HK-2 (cell line): ENCODE results near the gene DCLK1.

Experiments used
- DNase-seq: peaks from one replicate; pipeline ENCODE4 v3.0.0-alpha.2; 2018; ENCODE audit not compliant: unreplicated experiment

Gene DCLK1

DNA sequence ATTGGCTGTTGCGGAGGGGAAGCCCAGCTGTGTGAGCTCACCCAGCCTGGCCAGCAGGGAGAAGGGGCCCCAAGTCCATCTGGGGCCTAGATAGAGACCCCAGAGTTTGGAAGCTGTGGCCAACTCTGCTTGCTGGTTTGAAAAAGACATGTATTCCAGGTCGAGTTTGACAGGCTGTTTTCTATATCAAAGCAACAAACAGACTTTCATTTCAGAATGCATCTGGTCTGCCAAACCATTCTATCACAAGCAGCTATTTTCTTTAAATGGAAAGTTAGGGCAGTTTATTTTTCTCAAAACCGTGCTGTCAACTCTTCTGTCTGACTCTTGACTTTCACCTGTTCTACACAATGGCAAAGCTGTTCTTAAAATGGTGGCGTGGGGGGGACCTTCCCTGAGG lies 185.8 kb downstream of the DCLK1 start:
- DNase-seq = no peak

DNA sequence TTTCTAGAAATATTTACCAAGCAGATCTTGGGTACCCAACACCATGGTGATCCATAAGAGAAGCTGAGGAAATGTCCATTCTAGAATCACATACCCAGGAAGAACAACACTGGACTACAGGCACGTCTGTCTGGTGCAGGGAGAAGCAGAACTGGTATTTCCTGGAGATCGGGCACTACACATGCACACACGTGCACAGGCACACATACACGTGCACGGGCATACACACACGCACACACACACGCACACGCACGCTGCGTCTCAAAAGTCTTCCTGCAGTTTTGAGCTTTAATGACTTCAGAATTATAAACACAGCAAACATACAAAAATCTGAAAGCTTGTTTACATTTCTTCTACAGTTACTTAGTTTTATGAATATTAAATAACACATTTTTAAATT lies 189.8 kb downstream of the DCLK1 start:
- no peak for DNase-seq

DNA sequence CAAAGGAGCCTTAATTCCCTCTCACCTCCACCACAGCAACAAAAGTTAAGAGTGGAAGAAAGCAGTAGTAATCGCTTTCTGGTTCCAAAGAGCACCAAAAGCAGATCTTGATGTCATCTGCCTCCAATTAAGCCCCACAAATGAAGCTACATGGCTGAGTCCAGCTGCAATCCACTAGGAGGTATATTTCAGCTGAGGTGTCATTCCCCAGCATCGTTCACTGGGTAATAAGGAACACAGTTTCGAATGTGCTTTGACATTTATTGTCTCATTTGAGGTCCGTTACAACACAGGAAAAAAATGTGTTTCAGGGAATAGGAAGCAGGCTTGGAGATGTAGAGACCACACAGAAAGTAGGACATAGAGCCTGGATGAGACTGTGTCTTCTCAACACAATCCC lies 190.4 kb downstream of the DCLK1 start:
- no peak for DNase-seq

DNA sequence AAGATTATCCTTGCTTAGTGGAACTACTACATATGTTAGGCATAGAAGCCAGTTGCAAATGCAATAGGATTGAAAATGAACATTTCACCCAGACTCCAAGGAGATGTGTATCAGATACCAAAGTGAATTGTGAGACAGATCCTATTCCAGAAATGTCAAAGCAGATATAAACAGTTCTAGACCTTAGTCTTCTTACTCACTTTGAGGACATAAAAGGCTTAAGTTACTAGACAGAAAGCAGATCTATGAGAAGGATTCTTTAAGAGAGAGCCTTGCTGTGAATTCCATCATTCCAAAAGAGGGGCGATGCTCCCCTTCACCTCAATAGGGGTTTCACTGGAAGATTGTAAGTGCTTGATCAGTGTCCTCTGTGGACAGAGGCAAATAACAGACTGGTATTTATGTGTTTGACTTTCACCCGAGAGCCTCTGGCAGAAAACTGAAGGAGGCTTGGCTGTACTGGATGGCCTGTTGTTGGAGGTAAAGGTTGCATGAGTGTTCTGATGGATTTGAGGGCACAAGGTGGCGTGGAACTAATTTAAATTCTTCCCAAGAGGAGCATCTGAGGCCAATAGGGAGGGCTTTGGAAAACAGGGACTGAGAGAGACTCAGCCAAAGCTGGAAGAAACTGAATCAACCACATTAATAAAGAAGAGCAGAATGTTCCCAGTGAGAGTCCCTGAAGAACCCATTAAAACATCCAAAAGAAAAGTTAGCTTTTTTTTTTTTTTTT lies 194.8 kb downstream of the DCLK1 start:
- no peak for DNase-seq

DNA sequence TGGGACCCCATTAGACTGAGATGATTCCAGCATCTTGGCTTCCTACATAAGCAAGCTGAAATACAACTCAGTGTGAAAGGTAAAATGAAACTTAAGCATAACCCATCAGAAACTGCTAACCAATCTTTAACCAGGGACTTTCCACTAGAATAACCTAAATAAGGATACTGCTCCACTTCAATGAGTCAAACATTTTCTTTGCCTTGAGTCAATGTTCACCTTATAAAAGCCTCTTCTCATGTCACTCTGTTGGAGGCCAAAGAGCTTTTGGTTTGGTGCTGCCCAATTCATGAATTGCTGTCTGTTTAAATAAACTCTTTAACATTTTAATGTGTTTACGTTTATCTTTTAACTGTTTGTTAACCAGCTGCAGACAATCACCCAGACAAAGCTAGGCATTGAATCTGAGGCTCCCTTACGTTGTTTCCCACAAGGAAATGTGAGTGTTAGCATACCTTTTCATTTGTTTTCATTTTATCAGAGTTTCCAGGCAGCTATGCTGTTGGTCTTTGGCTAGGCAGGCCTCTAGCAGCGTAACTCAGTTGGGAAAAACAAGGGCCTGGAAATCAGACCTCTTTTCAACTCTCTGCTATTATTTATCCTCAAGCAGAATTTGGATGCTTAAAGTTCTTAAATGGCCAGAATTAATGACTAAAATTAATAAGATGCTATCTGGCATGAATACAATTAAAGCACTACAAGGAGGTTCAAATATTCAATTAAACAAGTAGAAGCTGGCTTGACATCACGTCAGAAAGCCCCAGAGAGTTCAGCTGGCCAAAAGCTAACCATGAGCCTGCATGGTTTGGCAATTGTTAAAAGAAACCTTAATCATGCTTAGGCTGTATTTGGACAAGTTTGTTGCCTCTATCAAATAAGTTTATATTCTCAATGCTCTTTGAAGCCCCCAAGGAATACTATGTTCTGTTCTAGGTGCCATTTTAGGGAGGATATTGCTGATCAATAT lies 200.2 kb downstream of the DCLK1 start:
- no peak for DNase-seq

DNA sequence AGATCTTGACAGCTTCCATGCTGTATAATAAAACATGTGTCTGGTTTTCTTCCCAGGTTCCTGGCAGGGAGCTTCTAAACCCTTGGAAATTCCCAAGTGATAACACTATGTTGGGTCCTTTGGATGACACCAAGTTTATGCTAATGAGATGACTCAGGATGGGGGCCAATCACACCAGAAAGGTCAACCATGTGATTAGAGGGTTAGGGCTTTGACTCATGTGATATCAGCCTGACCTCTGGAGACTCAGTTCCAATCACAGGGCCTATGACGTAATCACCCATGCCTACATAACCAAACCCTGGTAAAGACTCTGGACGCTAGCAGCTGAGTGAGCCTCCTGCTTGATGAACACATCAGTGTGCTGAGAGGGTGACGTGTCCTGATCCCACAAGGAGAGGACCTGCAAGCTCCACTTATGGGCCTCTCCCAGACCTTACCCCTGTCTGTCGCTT lies 203.6 kb downstream of the DCLK1 start:
- DNase-seq = peak; percentile 72

DNA sequence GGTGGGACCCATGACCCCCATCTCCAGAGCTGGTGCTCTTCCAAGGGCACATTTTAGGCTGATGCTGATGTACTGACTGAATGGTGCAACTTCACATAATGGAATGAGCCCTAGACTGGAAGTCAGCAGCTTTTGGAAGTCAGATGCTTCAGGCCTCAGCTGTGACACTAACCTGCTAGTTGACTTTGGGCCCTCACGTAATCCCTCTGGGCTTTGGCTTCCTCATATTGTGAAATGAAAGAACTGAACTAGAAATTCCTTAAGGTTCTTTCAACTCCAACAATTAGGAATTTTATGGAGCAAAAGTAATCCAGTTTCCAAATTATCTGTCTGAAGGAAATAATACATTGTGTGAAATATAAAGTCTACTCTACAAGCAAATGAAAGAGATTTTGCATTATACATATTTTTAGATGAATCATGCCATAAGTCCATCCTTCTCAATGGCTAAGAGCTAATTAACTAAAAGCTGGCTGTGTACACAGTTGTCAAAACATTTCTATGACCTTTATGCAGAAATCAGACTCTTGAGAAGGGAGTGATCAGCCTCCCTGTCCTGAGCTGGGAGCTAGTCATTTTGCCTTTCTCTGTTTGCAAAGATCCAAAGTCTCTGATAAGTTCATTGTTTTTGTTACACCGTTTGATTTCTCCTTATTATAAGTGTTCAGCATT lies 204.2 kb downstream of the DCLK1 start:
- DNase-seq = no peak

DNA sequence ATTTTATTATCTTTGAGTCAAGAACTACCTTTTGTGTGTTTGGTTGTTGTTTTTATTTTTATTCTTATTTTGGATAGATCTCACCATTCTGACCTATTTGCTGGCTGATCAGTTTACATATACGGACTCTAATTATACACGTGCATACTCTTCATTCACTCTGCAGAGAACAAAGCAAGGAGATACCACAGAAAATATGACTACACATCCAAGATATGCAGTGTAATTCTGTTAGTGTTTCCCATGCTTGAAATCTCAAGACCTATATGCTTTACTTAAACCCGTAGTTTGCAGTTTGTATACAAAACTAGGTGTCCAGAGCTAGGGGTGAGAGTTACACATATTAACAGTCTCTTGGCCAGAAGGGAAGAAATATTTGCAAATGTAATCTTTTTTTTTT lies 205.5 kb downstream of the DCLK1 start:
- DNase-seq = no peak

DNA sequence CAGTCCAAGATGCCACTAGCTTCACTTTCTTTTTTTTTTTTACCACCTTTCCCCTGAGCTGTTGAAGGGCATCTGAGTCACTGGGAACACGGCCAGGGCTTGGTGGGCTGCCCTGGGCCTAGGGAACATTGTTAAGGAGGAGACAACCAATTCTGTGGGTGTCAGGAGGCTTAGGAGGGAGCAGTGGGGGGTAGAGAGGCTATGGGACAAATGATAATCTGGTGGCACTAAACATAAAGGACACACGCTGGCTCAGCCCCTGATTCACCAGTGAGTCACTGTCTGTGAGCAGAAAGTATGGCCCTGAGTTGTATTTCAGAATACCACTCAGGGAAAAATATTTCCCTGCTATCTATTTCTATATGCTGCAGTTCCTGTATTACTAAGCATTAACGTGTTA lies 207.8 kb downstream of the DCLK1 start:
- DNase-seq = peak; percentile 66

DNA sequence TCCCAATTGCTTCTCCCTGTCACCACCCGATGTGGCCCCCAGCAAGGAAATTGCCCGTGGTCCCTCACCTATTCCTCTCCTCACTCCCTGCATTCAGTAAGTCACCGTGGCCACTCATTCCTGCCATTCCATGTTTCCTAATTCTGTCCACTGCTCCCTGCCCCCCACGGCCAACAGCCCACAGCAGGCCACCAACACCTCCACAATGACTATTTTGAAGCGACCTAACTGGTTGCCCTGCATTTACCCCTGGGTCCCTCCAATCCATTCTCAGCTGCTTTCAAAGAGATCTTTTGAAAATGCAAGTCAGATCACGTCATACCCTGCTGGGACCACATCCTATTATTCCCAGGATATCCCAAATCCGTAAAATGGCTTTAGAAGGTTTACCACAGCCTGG lies 210.4 kb downstream of the DCLK1 start:
- no peak for DNase-seq

DNA sequence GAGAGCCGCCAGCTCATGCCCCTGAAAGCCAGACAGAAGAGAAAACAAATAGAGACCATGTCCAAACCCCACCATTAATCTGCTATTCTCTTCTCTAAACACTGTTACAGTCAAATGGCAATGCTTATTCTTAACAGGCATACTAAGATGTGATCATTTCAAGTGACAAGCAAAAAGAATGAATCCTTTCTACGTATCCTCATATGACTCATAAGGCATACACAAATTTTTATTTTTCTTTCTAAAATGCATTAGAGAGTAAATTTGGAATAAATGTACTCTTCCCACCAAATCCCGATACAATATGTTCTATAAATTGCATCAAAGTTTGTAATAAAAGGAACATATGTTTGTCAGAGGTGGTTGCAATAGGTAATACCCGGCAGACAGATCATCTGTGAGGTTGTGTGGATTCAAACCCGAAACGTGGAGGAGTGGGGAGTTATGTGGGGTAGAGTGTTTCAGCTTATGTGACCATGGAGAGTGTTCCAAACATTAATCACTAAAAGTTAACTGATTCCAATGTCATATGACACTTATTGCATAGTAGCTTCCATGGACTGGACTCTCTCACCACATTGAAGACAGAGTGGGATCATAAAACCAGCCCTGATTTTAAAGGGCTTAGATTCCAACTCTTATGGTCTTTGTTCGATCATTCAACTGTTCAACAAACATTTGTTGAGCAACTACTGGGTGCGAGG lies 213.1 kb downstream of the DCLK1 start:
- DNase-seq = no peak

DNA sequence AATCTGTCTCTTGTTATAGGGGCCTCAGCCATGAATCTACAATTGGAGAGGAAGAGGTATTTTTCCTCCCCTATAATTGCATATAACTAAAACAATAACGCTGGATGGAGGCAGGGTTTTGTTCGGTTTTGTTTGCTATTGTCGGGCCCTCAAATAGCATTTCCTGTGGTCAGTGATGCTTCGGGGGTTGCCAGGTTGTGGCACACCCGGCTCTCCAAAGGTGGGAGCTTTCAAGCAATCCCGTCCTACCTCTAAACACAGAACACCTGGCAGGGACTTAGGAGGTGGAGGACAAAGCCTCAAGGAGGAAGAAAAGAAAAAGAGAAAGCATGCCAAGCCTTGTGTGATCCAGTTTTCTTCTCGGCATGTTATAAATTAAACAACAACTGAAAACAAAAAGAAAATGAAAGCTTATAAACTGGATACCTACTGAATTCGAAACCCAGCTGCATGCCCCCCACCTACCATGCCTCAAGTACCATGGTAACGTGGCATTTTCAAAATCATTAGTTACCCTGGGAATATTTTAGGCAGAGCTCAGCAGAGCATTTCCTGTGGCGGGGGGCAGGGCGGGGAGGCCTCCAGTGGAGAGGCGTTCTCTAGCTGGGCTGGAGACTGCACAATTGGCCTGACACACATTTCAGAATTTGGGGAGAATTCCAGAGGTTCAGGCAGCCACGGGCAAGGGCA lies 213.8 kb downstream of the DCLK1 start:
- no peak for DNase-seq

DNA sequence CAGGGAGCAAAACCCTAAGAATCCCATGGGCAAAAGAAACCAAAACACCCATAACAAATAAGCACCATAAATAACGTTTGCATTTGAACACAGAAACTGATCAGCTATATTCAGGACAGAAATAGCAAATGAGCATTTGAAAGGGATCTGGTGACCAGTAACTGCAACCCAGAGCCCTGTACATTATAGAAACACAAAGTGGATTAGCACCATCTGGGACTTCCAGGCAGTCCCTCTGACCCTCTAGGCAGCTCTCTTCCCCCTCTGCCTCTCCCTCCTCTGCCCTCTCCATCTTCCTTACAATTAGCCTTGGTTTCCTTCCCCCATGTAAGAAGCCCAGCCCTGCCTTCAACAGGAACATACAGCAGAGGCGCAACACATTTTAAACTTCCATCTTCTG lies 215.0 kb downstream of the DCLK1 start:
- DNase-seq = no peak

DNA sequence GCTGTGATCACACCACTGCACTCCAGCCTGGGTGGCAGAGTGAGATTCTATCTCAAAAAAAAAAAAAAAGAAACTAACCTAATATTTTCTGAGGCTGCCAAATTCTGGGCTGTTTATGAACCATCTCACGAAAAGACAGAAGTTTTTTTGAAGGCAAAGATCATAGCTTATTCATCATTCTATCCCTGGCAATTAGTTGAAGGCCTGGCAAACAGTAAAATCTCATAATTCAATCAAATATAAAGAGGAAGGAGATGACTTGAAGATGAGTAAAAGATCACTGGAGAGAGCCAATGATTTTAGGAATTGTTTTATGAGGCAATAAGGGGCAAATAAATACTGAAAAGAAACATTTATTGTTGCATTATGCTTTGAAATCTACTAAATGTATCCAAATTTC lies 216.5 kb downstream of the DCLK1 start:
- no peak for DNase-seq

DNA sequence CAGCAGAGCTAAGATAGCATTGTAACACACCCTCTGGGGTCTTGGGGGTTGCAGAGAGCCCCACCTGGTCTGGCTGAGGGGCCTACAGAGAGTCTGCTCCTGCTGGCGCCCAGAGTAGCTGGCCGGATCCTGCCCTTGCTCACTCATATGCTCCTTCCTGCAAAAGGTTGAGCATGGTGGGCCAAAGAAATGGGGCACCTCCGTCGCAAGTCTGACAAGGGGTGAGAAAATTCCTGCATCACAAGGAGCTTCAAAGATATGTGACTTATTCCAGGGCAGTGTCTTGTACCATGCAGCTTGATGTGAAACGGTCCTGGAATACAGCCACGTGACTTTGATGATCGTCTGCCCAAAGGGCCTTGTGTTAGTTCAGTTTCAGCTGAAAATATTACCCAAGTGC lies 218.3 kb downstream of the DCLK1 start:
- no peak for DNase-seq

DNA sequence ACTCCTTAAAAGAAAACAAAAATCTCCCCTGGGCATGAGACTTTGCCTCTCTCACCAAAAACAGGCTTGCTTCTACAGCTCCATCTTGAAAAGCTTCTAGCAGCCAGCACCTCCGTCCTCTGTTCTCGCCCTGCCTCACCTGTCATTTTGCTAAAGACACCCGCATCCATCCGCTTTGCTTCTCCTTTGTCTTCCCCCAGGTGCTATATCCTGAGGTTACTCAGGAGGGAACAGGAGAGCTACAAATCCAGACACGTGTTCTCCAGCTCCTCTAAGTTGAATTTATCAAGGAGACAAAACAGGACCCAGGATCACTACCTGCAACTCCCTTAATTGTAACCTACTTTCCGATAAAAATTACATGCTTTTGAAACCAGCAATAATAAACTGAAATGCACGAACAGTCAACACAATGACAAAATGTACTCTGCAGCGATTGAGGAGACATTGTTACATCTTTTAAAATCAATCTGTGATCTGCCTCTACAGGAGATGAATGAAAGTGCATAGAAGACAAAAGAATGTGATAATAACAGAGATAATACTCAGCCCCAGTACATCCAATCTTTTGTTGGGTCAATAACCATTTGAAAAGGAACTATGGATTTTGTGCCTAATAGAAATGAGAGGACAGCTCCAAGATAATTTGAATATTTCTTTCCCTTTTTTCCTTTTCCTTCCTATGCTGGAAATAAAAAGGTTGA lies 221.2 kb downstream of the DCLK1 start:
- DNase-seq = no peak

DNA sequence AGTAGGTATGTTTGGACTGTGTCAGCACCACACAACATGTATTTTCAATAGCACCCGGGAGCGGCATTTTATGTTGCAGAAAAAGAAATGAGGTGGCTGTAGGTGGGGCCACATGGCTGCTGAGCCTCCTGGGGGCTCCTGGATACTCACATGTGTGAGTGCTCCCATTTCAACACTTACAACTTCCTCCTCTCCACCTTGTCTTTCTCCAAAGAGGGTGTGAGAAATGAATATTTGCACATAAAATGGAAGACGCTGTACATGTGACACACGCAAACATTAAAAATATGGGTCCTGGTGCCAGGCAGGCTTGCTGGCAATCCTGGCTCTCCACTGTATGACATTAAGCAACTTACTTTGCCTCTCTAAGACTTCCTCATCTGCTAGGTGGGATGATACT lies 222.1 kb downstream of the DCLK1 start:
- DNase-seq = no peak

DNA sequence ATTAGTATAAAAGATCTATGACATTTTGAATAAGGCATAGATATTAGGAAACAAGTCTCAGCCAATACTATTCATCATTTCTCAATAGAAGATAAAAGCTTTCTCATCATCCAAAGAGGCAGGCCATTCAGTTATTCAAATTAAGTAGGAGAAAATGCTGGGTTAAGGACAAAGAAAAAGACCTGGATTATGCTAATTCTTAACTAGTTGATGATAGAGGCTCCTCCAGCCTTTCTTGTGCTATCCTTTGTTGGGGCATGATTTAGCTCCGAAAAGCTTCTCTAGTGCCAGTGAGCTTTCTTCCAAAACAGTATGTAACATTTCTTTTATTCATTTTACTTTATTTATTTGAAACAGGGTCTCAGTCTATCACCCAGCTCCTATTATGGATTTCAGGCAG lies 223.0 kb downstream of the DCLK1 start:
- DNase-seq = no peak

DNA sequence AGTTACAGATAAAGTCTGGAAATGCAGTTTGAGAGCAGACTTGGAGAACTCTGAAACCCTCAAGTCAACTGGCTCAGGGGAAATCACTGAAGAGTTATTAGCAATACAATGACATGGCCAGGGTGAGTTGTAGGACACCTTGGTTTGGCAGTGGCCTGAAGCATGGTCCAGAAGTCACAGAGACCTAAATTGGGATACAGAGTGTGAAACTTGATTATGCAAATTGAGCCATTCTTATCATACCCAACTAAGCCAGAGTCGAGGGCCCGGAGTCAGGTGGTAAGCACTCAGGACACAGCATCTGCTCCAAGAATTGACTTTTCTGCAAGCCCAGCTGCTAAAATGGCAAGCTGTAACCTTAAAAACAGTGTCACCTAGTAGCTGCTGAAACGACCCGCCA lies 224.5 kb downstream of the DCLK1 start:
- no peak for DNase-seq

DNA sequence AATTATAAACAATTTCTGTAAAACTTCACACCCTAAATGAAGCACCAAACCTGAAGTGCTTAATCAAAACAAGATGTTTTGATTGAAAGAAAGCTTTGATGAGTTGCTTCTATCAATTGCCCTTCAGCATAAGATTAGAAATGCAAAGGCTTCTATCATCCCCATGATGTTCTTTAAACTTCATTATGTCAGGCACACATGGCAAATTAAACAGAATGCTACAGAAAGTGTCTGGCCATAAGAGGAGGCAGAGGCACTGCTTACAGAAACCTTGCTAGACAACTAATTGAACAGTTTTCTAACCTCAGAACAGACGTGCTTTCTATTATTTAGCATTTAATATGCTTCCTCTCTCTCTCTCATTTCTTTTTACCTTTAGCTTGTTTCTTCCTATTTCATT lies 228.1 kb downstream of the DCLK1 start:
- no peak for DNase-seq

DNA sequence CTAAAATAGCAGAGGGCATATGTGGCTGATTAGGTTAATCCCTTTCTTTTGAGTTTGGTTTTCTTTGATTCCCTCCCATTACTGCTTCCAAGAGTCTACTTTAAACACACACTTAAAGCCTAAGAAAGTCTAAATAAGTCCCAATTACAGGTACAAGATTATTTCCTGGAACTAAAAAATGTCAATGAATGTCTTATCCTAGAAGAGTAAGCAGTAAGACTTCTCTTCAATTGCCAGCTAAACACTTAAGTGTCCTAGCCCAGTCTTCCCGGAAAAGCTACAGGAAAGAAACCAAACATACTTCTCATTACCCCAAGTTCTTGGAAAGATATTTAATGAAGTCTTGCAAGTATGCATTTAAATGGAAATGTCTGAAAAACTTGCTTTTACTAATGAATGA lies 233.1 kb downstream of the DCLK1 start:
- DNase-seq = no peak
